HepG2 (cell line): Measurements from ENCODE around the gene PRM3. TPM values are rescaled to one million over a fixed set of nuclear protein-coding genes. Genes with fewer than 3 reads are reported as not detected.

Experiments used
- GFI1 ChIP-seq: sonication (generic); formaldehyde crosslinking; IDR thresholded peaks from 2 replicates; pipeline ENCODE4 v1.5.0; 2020; ENCODE audit warnings: missing genetic modification reagents, mild to moderate bottlenecking, borderline replicate concordance
- KDM5B ChIP-seq: sonication (generic); formaldehyde crosslinking; IDR thresholded peaks from 2 replicates; pipeline ENCODE4 v1.4.0; 2020; ENCODE audit warnings: missing genetic modification reagents, mild to moderate bottlenecking, borderline replicate concordance
- PRPF4 ChIP-seq: fragments of 200-400 bp; formaldehyde crosslinking; IDR thresholded peaks from 2 replicates; pipeline ENCODE4 v1.6.1; 2016; ENCODE audit warnings: low read length, low read depth; ENCODE audit not compliant: poor library complexity, severe bottlenecking
- RCOR2 ChIP-seq: IDR thresholded peaks from 2 replicates; pipeline ENCODE4 v1.6.1; 2016; ENCODE audit warnings: missing biosample characterization, missing genetic modification reagents
- RFXAP ChIP-seq: sonication (generic); formaldehyde crosslinking; IDR thresholded peaks from 2 replicates; pipeline ENCODE4 v1.4.0; 2020; ENCODE audit warnings: missing genetic modification reagents, borderline replicate concordance
- STAG1 ChIP-seq: sonication (generic); formaldehyde crosslinking; IDR thresholded peaks from 2 replicates; pipeline ENCODE4 v1.4.0; 2020; ENCODE audit warnings: missing genetic modification reagents
- TARDBP ChIP-seq: sonication (generic); formaldehyde crosslinking; IDR thresholded peaks from 2 replicates; pipeline ENCODE4 v1.8.0; 2022; ENCODE audit warnings: mild to moderate bottlenecking, missing genetic modification reagents
- ZBTB42 ChIP-seq: sonication (generic); formaldehyde crosslinking; IDR thresholded peaks from 2 replicates; pipeline ENCODE4 v1.5.0; 2020; ENCODE audit warnings: mild to moderate bottlenecking, missing genetic modification reagents
- ZMYM2 ChIP-seq: sonication (generic); formaldehyde crosslinking; IDR thresholded peaks from 2 replicates; pipeline ENCODE4 v1.8.0; 2022; ENCODE audit warnings: mild to moderate bottlenecking, missing genetic modification reagents
- ZNF263 ChIP-seq: sonication (generic); formaldehyde crosslinking; IDR thresholded peaks from 2 replicates; pipeline ENCODE4 v1.4.0; 2020; ENCODE audit warnings: missing genetic modification reagents
- ZNF746 ChIP-seq: sonication (generic); formaldehyde crosslinking; IDR thresholded peaks from 2 replicates; pipeline ENCODE4 v1.8.0; 2022; ENCODE audit warnings: mild to moderate bottlenecking, missing genetic modification reagents
- ZNF775 ChIP-seq: sonication (generic); formaldehyde crosslinking; IDR thresholded peaks from 2 replicates; pipeline ENCODE4 v1.4.0; 2020; ENCODE audit warnings: missing genetic modification reagents, mild to moderate bottlenecking, moderate library complexity, borderline replicate concordance
- polyA plus RNA-seq, 8 experiments: library from polyadenylated mRNA; depleted of rRNA in 3 of 8; stranded (reverse) in 7 of 8; unstranded in 1 of 8; fragments of >200 nt; fragmentation: Illumina TruSeq in 4 of 8; extraction: Trizol in 4 of 8; gene quantifications; 2 replicates each; pipeline versions ENCODE4 v1.2.1 to v1.2.3, GENCODE V29; 2011 to 2016; ENCODE audit warnings: low read depth in 4 of 8, missing spikeins in 1 of 8, mixed read lengths in 1 of 8; ENCODE audit not compliant: insufficient read depth in 1 of 8
- total RNA-seq, 5 experiments: library from RNA; depleted of rRNA; stranded (reverse); fragments of >200 nt; fragmentation: Illumina TruSeq; extraction: Trizol; gene quantifications; 2 replicates each; pipeline ENCODE4 v1.2.3, GENCODE V29; 2016; ENCODE audit warnings: low read depth in 1 of 5
- TF ChIP-seq, protein P1 (sequence below): sonication (generic); formaldehyde crosslinking; IDR thresholded peaks from 2 replicates; pipeline ENCODE4 v1.4.0; 2020; ENCODE audit warnings: mild to moderate bottlenecking, missing genetic modification reagents
- TF ChIP-seq, protein P2 (sequence below): sonication (generic); formaldehyde crosslinking; IDR thresholded peaks from 2 replicates; pipeline ENCODE4 v1.5.0; 2020; ENCODE audit warnings: mild to moderate bottlenecking, missing genetic modification reagents, moderate library complexity
- TF ChIP-seq, protein P3 (sequence below), 2 experiments: sonication (generic) in 1 of 2; formaldehyde crosslinking in 1 of 2; IDR thresholded peaks; 2 replicates each; pipeline versions ENCODE4 v1.5.1 to v1.6.1; 2011 to 2020; ENCODE audit warnings: borderline replicate concordance in 1 of 2, low read depth in 1 of 2, low read length in 1 of 2, mild to moderate bottlenecking in 1 of 2, missing genetic modification reagents in 1 of 2, moderate library complexity in 1 of 2

PRM3 gene
- total and polyA plus RNA-seq, 2 of the 13 experiments (the other 11 are each of a cell fraction or from before 2014, with no cell fraction given), result not detected

DNA sequence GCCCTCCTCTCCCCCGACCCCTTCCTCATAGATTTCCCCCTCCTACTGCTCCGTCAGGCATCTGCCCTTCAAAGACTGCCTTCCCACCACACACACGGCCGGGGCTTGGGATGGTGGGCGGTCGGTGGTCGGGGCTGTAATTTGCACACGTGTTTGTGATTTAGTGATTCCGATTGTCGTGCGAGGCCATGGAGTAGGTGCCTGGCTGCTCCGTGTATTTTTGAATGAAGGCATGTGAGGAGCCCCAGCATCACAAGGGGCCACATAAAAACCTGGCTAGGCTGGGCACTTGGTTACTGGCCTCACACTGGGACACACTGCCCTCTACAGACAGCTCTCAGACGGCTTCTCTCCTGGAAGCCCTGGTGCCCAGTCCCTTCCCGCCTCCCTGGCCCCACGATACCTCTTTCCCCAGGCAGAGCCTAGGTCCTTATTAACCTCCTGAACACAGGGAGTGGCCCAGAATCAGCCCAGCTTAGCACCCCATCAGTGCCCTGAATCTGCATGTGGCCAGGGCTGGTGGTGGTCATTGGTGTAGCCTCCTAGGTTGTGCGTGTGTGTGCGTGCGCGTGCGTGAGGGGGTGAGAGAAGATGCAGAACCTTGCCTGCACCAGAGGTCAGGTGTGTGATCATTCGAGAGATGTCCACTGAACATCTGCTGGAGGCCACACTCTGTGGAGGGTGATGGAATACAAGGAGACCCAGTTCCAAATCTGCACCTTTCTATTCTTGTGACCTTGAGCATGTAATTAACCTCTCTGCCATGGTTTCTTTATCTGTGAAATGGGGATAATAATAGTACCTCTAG is 16.1 kb downstream of the PRM3 start (continued):
- TF ChIP-seq, protein P1, sequence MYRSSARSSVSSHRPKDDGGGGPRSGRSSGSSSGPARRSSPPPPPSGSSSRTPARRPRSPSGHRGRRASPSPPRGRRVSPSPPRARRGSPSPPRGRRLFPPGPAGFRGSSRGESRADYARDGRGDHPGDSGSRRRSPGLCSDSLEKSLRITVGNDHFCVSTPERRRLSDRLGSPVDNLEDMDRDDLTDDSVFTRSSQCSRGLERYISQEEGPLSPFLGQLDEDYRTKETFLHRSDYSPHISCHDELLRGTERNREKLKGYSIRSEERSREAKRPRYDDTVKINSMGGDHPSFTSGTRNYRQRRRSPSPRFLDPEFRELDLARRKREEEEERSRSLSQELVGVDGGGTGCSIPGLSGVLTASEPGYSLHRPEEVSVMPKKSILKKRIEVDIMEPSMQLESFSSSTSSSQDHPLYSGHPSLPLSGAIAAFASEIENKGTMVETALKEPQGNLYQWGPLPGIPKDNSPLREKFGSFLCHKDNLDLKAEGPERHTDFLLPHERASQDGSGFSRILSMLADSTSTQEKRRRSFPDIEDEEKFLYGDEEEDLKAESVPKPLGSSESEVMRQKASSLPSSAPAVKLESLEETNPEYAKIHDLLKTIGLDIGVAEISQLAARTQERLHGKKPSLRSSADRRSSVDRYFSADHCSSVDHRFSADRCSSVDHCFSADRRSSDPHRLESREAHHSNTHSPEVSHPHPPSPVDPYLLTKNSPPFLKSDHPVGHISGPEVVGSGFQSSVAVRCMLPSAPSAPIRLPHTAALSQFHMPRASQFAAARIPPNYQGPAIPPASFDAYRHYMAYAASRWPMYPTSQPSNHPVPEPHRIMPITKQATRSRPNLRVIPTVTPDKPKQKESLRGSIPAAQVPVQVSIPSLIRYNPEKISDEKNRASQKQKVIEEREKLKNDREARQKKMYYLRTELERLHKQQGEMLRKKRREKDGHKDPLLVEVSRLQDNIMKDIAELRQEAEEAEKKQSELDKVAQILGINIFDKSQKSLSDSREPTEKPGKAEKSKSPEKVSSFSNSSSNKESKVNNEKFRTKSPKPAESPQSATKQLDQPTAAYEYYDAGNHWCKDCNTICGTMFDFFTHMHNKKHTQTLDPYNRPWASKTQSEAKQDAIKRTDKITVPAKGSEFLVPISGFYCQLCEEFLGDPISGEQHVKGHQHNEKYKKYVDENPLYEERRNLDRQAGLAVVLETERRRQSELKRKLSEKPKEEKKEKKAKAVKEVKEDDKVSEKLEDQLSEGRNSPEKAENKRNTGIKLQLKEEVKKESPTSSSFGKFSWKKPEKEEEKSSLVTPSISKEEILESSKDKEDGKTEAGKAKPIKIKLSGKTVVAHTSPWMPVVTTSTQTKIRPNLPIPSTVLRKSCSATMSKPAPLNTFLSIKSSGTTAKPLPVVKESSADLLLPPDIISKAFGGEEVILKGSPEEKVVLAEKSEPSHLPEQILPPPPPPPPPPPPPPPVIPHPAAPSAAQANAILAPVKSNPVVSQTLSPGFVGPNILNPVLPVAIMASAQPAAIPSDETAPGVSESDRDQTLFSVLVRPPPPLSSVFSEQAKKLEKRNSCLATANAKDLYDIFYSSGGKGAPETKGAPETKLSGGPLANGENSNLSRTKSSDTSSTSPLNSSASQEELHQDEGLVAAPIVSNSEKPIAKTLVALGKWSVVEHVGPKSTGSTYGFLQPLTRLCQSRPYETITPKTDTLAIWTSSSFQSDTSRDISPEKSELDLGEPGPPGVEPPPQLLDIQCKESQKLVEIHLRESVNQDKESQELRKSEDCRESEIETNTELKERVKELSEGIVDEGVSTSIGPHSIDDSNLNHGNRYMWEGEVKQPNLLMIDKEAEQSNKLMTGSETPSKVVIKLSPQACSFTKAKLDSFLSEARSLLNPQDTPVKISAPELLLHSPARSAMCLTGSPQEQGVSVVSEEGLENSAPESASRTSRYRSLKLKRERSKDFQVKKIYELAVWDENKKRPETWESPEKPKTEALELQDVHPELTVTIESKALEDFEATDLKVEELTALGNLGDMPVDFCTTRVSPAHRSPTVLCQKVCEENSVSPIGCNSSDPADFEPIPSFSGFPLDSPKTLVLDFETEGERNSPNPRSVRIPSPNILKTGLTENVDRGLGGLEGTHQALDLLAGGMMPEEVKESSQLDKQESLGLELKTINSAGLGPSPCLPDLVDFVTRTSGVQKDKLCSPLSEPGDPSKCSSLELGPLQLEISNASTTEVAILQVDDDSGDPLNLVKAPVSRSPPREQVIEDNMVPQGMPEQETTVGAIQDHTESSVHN (CRISPR knock-in tag), result peak; percentile 93
- TF ChIP-seq, protein P2, sequence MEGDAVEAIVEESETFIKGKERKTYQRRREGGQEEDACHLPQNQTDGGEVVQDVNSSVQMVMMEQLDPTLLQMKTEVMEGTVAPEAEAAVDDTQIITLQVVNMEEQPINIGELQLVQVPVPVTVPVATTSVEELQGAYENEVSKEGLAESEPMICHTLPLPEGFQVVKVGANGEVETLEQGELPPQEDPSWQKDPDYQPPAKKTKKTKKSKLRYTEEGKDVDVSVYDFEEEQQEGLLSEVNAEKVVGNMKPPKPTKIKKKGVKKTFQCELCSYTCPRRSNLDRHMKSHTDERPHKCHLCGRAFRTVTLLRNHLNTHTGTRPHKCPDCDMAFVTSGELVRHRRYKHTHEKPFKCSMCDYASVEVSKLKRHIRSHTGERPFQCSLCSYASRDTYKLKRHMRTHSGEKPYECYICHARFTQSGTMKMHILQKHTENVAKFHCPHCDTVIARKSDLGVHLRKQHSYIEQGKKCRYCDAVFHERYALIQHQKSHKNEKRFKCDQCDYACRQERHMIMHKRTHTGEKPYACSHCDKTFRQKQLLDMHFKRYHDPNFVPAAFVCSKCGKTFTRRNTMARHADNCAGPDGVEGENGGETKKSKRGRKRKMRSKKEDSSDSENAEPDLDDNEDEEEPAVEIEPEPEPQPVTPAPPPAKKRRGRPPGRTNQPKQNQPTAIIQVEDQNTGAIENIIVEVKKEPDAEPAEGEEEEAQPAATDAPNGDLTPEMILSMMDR, result peak; percentile 99
- TF ChIP-seq PRPF4 (no peak), ZMYM2 (CRISPR knock-in tag) (peak; percentile 45; the same call in 1 of the 2 replicates), ZNF775 (CRISPR knock-in tag) (peak; percentile 93), STAG1 (CRISPR knock-in tag) (peak; percentile 87), RCOR2 (CRISPR knock-in tag) (no peak), ZNF746 (CRISPR knock-in tag) (0 out of 2 replicates have a peak, but pooled peaks have one; percentile 19), TARDBP (CRISPR knock-in tag) (peak; percentile 95), ZNF263 (peak; percentile 69), ZBTB42 (CRISPR knock-in tag) (no peak; the same call in 1 of the 2 replicates), KDM5B (CRISPR knock-in tag) (0 out of 2 replicates have a peak, but pooled peaks have one; percentile 6), GFI1 (CRISPR knock-in tag) (peak; percentile 48; the same call in 1 of the 2 replicates), RFXAP (CRISPR knock-in tag) (peak; percentile 74; the same call in 1 of the 2 replicates)
- TF ChIP-seq, protein P3, sequence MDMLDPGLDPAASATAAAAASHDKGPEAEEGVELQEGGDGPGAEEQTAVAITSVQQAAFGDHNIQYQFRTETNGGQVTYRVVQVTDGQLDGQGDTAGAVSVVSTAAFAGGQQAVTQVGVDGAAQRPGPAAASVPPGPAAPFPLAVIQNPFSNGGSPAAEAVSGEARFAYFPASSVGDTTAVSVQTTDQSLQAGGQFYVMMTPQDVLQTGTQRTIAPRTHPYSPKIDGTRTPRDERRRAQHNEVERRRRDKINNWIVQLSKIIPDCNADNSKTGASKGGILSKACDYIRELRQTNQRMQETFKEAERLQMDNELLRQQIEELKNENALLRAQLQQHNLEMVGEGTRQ (IDR thresholded peaks at IDR 0.05; ENCODE audit: low read depth, low read length), result peak; percentile 26; the same call in 1 of the 2 replicates
- TF ChIP-seq, protein P3 (CRISPR knock-in tag; IDR thresholded peaks at IDR 0.05; ENCODE audit: borderline replicate concordance), result no peak; the same call in 1 of the 2 replicates
